ENCODE measurements around the gene SCN4A.
A peak's percentile ranks its signal among the peaks of the same experiment; 100 is the strongest.

The SCN4A gene

GRCh38 chr17:63997341-63998048 lies 24.8 kb upstream of the SCN4A start:
- ATAC-seq (ENCODE audit: low read depth): no peak
- H3K27ac ChIP-seq (ENCODE audit: poor library complexity, severe bottlenecking): no peak overlapping the region
- peak; percentile 10 for DNase-seq (ENCODE audit: low spot score)
- H3K4me3 ChIP-seq (ENCODE audit: severe bottlenecking): peak overlapping the region; percentile 46
- no peaks in the 10 kb centered on the region for H3K9me3 ChIP-seq (ENCODE audit: severe bottlenecking)
- no peaks in the 10 kb centered on the region for H3K36me3 ChIP-seq (ENCODE audit: low read depth)
- TF ChIP-seq CTCF (IDR thresholded peaks at IDR 0.05; ENCODE audit: poor library complexity, severe bottlenecking): no peak
- H3K4me1 ChIP-seq (ENCODE audit: insufficient read depth, poor library complexity, severe bottlenecking): no peaks in the 10 kb centered on the region
- H3K27me3 ChIP-seq (ENCODE audit: insufficient read depth, poor library complexity, severe bottlenecking): peaks cover 3% of the 10 kb centered on the region

- H3K27me3 ChIP-seq (ENCODE audit: insufficient read depth, poor library complexity, severe bottlenecking): peaks cover 12% of the 10 kb centered on the region
- TF ChIP-seq CTCF (IDR thresholded peaks at IDR 0.05; ENCODE audit: poor library complexity, severe bottlenecking): no peak
- H3K36me3 ChIP-seq (ENCODE audit: low read depth): no peaks in the 10 kb centered on the region
- no peak for ATAC-seq (ENCODE audit: low read depth)
- H3K9me3 ChIP-seq (ENCODE audit: severe bottlenecking): no peaks in the 10 kb centered on the region
- H3K4me3 ChIP-seq (ENCODE audit: severe bottlenecking): no peak overlapping the region
- no peak overlapping the region for H3K27ac ChIP-seq (ENCODE audit: poor library complexity, severe bottlenecking)
- no peaks in the 10 kb centered on the region for H3K4me1 ChIP-seq (ENCODE audit: insufficient read depth, poor library complexity, severe bottlenecking)
- peak; percentile 42 for DNase-seq (ENCODE audit: low spot score)
Observed at GRCh38 chr17:63996430-63997182, 23.9 kb upstream of the SCN4A start.

GRCh38 chr17:63995626-63996025 lies 22.9 kb upstream of the SCN4A start:
- Histone ChIP-seq H3K4me3 (ENCODE audit: severe bottlenecking) (no peak overlapping the region), H3K27me3 (ENCODE audit: insufficient read depth, poor library complexity, severe bottlenecking) (peaks cover 15% of the 10 kb centered on the region), H3K9me3 (ENCODE audit: severe bottlenecking) (no peaks in the 10 kb centered on the region), H3K4me1 (ENCODE audit: insufficient read depth, poor library complexity, severe bottlenecking) (peaks cover 3% of the 10 kb centered on the region), H3K36me3 (ENCODE audit: low read depth) (no peaks in the 10 kb centered on the region), H3K27ac (ENCODE audit: poor library complexity, severe bottlenecking) (no peak overlapping the region)
- no peak for TF ChIP-seq CTCF (IDR thresholded peaks at IDR 0.05; ENCODE audit: poor library complexity, severe bottlenecking)
- ATAC-seq (ENCODE audit: low read depth) (no peak), DNase-seq (ENCODE audit: low spot score) (peak; percentile 29)

- Histone ChIP-seq H3K27me3 (ENCODE audit: insufficient read depth, poor library complexity, severe bottlenecking) (peaks cover 15% of the 10 kb centered on the region), H3K36me3 (ENCODE audit: low read depth) (no peaks in the 10 kb centered on the region), H3K27ac (ENCODE audit: poor library complexity, severe bottlenecking) (no peak overlapping the region), H3K4me3 (ENCODE audit: severe bottlenecking) (no peak overlapping the region), H3K4me1 (ENCODE audit: insufficient read depth, poor library complexity, severe bottlenecking) (peaks cover 3% of the 10 kb centered on the region), H3K9me3 (ENCODE audit: severe bottlenecking) (no peaks in the 10 kb centered on the region)
- DNase-seq (ENCODE audit: low spot score) (peak; percentile 48), ATAC-seq (ENCODE audit: low read depth) (no peak)
- no peak for TF ChIP-seq CTCF (IDR thresholded peaks at IDR 0.05; ENCODE audit: poor library complexity, severe bottlenecking)
Observed at GRCh38 chr17:63993368-63993985, 20.8 kb upstream of the SCN4A start.

Data from RWPE2 (cell line).